Measurements from ENCODE around the gene CBX3. TPM values are rescaled to one million over a fixed set of nuclear protein-coding genes. Genes with fewer than 3 reads are reported as not detected.

The CBX3 gene
- total RNA-seq, 1 experiment from 2014 or later = 232 TPM

DNA sequence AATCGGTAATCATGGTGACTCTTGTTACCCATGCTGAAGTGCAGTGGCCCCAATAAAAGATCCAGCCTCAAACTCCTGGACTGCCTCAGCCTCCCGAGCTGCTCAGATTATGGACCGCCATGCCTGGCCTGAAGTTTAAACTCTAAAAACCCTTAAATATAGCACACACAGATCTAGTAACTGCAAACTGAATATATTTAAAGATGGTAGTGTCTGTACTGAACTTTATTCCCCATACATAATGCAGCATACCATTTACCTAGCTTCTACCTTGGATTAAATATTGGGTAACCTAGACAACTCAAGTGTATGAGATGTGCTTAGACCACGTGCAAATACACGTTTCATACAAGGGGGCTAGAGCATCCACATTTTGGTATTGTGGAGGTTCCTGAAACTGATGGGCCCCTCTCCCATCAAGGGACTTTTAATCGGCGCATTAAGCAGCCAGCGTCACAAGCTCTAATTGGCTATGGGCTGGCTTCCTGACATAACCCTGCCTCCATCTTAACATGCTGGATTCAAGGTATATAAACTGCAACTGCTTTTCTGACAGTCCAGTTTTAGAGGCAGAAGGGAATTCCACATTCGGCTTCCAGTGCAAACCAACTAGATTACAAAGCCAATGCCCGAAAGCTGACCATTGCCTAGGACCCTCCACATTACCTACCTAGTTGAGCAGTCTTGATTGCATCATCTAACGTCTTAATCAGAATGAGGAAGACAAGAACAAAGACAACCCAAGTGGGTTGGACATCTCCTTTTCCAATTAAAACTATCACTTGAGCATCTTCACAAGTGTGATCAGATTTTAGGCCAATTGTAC, 14.0 kb upstream of the CBX3 start (continued):
- TF ChIP-seq FOXJ3 (CRISPR knock-in tag; IDR thresholded peaks at IDR 0.05; ENCODE audit: borderline replicate concordance) (no peak; the same call in 1 of the 2 replicates), ZNF219 (CRISPR knock-in tag; IDR thresholded peaks at IDR 0.05; ENCODE audit: borderline replicate concordance) (no peak), CBFB (CRISPR knock-in tag; IDR thresholded peaks at IDR 0.05; ENCODE audit: low read depth) (no peak), ESRRA (CRISPR knock-in tag; IDR thresholded peaks at IDR 0.05; ENCODE audit: borderline replicate concordance) (no peak), SOX15 (CRISPR knock-in tag; IDR thresholded peaks at IDR 0.05) (0 out of 2 replicates have a peak, but pooled peaks have one; percentile 6), USF2 (CRISPR knock-in tag; IDR thresholded peaks at IDR 0.05) (no peak), GABPB1 (CRISPR knock-in tag; IDR thresholded peaks at IDR 0.05) (peak; percentile 70), CDX4 (CRISPR knock-in tag; IDR thresholded peaks at IDR 0.05; ENCODE audit: borderline replicate concordance) (no peak; the same call in 1 of the 2 replicates), ETV6 (CRISPR knock-in tag; IDR thresholded peaks at IDR 0.05) (0 out of 2 replicates have a peak, but pooled peaks have one; percentile 7), AR (CRISPR knock-in tag; IDR thresholded peaks at IDR 0.05) (peak; percentile 94), ERG (CRISPR knock-in tag; IDR thresholded peaks at IDR 0.05) (peak; percentile 95), ZNF263 (CRISPR knock-in tag; IDR thresholded peaks at IDR 0.05; ENCODE audit: low read depth) (no peak), ZBTB21 (CRISPR knock-in tag; IDR thresholded peaks at IDR 0.05; ENCODE audit: borderline replicate concordance) (no peak), CREB1 (CRISPR knock-in tag; IDR thresholded peaks at IDR 0.05) (no peak), ZNF121 (CRISPR knock-in tag; IDR thresholded peaks at IDR 0.05) (no peak), JUN (CRISPR knock-in tag; IDR thresholded peaks at IDR 0.05) (no peak), ZNF317 (CRISPR knock-in tag; IDR thresholded peaks at IDR 0.05; ENCODE audit: borderline replicate concordance, low read depth) (no peak)
- TF ChIP-seq, protein P1, sequence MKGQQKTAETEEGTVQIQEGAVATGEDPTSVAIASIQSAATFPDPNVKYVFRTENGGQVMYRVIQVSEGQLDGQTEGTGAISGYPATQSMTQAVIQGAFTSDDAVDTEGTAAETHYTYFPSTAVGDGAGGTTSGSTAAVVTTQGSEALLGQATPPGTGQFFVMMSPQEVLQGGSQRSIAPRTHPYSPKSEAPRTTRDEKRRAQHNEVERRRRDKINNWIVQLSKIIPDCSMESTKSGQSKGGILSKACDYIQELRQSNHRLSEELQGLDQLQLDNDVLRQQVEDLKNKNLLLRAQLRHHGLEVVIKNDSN (CRISPR knock-in tag; IDR thresholded peaks at IDR 0.05) = no peak
- TF ChIP-seq, protein P2, sequence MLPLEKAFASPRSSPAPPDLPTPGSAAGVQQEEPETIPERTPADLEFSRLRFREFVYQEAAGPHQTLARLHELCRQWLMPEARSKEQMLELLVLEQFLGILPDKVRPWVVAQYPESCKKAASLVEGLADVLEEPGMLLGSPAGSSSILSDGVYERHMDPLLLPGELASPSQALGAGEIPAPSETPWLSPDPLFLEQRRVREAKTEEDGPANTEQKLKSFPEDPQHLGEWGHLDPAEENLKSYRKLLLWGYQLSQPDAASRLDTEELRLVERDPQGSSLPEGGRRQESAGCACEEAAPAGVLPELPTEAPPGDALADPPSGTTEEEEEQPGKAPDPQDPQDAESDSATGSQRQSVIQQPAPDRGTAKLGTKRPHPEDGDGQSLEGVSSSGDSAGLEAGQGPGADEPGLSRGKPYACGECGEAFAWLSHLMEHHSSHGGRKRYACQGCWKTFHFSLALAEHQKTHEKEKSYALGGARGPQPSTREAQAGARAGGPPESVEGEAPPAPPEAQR (CRISPR knock-in tag; IDR thresholded peaks at IDR 0.05) = no peak
- TF ChIP-seq, protein P3, sequence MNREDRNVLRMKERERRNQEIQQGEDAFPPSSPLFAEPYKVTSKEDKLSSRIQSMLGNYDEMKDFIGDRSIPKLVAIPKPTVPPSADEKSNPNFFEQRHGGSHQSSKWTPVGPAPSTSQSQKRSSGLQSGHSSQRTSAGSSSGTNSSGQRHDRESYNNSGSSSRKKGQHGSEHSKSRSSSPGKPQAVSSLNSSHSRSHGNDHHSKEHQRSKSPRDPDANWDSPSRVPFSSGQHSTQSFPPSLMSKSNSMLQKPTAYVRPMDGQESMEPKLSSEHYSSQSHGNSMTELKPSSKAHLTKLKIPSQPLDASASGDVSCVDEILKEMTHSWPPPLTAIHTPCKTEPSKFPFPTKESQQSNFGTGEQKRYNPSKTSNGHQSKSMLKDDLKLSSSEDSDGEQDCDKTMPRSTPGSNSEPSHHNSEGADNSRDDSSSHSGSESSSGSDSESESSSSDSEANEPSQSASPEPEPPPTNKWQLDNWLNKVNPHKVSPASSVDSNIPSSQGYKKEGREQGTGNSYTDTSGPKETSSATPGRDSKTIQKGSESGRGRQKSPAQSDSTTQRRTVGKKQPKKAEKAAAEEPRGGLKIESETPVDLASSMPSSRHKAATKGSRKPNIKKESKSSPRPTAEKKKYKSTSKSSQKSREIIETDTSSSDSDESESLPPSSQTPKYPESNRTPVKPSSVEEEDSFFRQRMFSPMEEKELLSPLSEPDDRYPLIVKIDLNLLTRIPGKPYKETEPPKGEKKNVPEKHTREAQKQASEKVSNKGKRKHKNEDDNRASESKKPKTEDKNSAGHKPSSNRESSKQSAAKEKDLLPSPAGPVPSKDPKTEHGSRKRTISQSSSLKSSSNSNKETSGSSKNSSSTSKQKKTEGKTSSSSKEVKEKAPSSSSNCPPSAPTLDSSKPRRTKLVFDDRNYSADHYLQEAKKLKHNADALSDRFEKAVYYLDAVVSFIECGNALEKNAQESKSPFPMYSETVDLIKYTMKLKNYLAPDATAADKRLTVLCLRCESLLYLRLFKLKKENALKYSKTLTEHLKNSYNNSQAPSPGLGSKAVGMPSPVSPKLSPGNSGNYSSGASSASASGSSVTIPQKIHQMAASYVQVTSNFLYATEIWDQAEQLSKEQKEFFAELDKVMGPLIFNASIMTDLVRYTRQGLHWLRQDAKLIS (CRISPR knock-in tag; IDR thresholded peaks at IDR 0.05; ENCODE audit: borderline replicate concordance) = no peak
- TF ChIP-seq, protein P4, sequence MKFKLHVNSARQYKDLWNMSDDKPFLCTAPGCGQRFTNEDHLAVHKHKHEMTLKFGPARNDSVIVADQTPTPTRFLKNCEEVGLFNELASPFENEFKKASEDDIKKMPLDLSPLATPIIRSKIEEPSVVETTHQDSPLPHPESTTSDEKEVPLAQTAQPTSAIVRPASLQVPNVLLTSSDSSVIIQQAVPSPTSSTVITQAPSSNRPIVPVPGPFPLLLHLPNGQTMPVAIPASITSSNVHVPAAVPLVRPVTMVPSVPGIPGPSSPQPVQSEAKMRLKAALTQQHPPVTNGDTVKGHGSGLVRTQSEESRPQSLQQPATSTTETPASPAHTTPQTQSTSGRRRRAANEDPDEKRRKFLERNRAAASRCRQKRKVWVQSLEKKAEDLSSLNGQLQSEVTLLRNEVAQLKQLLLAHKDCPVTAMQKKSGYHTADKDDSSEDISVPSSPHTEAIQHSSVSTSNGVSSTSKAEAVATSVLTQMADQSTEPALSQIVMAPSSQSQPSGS (CRISPR knock-in tag; IDR thresholded peaks at IDR 0.05; ENCODE audit: borderline replicate concordance, low read depth) = no peak
